Measurements from ENCODE around the gene FAM13B.

- no peak for TF ChIP-seq CTCF (IDR thresholded peaks at IDR 0.05; ENCODE audit: insufficient read depth, low read length, poor library complexity, severe bottlenecking)
- no peak for TF ChIP-seq EZH2phosphoT487 (conservative IDR thresholded peaks at IDR 0.05; ENCODE audit: low read length)
Observed at GRCh38 chr5:138011991-138012390, 20.9 kb downstream of the FAM13B start.

All from SU-DHL-6 (cell line).